Neutrophil (primary cell): Measurements from ENCODE around the gene PLXDC2.

Source experiments
- H3K27ac ChIP-seq: fragments of 200-600 bp; sonication (generic); 2 replicates; pipeline ENCODE4 v1.5.1; 2016; ENCODE audit warnings: mild to moderate bottlenecking, moderate library complexity
- H3K27me3 ChIP-seq: fragments of 200-600 bp; sonication (generic); 2 replicates; pipeline ENCODE4 v1.6.0; 2016; ENCODE audit warnings: mild to moderate bottlenecking
- H3K36me3 ChIP-seq: fragments of 200-600 bp; sonication (generic); 2 replicates; pipeline ENCODE4 v1.5.1; 2017
- H3K4me1 ChIP-seq, 2 experiments: fragments of 200-600 bp in 1 of 2; sonication (generic) in 1 of 2; 1 replicate in 1 of 2; 2 replicates in 1 of 2; pipeline versions ENCODE4 v1.5.1 to v1.6.1; 2013 to 2016; ENCODE audit warnings: low read depth in 1 of 2, low read length in 1 of 2, mild to moderate bottlenecking in 1 of 2, moderate library complexity in 1 of 2; ENCODE audit not compliant: control insufficient read depth in 1 of 2, insufficient read depth in 1 of 2
- H3K4me3 ChIP-seq, 2 experiments: fragments of 200-600 bp in 1 of 2; sonication (generic) in 1 of 2; 1 replicate in 1 of 2; 2 replicates in 1 of 2; pipeline ENCODE4 v1.5.1; 2013 to 2016; ENCODE audit warnings: low read depth in 1 of 2, low read length in 1 of 2, mild to moderate bottlenecking in 1 of 2, moderate library complexity in 1 of 2
- H3K9me3 ChIP-seq: fragments of 200-600 bp; sonication (generic); 2 replicates; pipeline ENCODE4 v1.5.1; 2016
- TF ChIP-seq, protein P1 (sequence below): fragments of 200-600 bp; sonication (generic); IDR thresholded peaks from 2 replicates; pipeline ENCODE4 v1.5.1; 2016; ENCODE audit warnings: antibody characterized with exemption

Gene PLXDC2

GRCh38 chr10:19857876-19858275, 41.6 kb downstream of the PLXDC2 start:
- no peaks in the 10 kb centered on the region for H3K9me3 ChIP-seq
- TF ChIP-seq, protein P1, sequence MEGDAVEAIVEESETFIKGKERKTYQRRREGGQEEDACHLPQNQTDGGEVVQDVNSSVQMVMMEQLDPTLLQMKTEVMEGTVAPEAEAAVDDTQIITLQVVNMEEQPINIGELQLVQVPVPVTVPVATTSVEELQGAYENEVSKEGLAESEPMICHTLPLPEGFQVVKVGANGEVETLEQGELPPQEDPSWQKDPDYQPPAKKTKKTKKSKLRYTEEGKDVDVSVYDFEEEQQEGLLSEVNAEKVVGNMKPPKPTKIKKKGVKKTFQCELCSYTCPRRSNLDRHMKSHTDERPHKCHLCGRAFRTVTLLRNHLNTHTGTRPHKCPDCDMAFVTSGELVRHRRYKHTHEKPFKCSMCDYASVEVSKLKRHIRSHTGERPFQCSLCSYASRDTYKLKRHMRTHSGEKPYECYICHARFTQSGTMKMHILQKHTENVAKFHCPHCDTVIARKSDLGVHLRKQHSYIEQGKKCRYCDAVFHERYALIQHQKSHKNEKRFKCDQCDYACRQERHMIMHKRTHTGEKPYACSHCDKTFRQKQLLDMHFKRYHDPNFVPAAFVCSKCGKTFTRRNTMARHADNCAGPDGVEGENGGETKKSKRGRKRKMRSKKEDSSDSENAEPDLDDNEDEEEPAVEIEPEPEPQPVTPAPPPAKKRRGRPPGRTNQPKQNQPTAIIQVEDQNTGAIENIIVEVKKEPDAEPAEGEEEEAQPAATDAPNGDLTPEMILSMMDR, result no peak

GRCh38 chr10:19860107-19860506, 43.9 kb downstream of the PLXDC2 start:
- Histone ChIP-seq H3K27me3 (no peaks in the 10 kb centered on the region), H3K36me3 (no peaks in the 10 kb centered on the region), H3K4me1 (no peaks in the 10 kb centered on the region), H3K27ac (no peak overlapping the region), H3K9me3 (no peaks in the 10 kb centered on the region), H3K4me3 (no peak overlapping the region)
- TF ChIP-seq, protein P1, result no peak

More at GRCh38 chr10:19857876-19858275, 41.6 kb downstream of the PLXDC2 start:
- Histone ChIP-seq H3K27me3 (no peaks in the 10 kb centered on the region), H3K4me1 (no peaks in the 10 kb centered on the region), H3K36me3 (no peaks in the 10 kb centered on the region), H3K27ac (no peak overlapping the region), H3K4me3 (no peak overlapping the region)

- Histone ChIP-seq H3K36me3 (no peaks in the 10 kb centered on the region), H3K9me3 (no peaks in the 10 kb centered on the region), H3K27ac (no peak overlapping the region), H3K4me1 (no peaks in the 10 kb centered on the region), H3K27me3 (no peaks in the 10 kb centered on the region), H3K4me3 (no peak overlapping the region)
- TF ChIP-seq, protein P1, result no peak
These were observed 46.7 kb downstream of the PLXDC2 start for GRCh38 chr10:19862811-19863515.

- Histone ChIP-seq H3K36me3 (no peaks in the 10 kb centered on the region), H3K4me3 (no peak overlapping the region), H3K9me3 (no peaks in the 10 kb centered on the region), H3K4me1 (no peaks in the 10 kb centered on the region), H3K27ac (no peak overlapping the region), H3K27me3 (no peaks in the 10 kb centered on the region)
- TF ChIP-seq, protein P1, result no peak
These were observed 49.4 kb downstream of the PLXDC2 start for GRCh38 chr10:19865676-19866075.

DNA sequence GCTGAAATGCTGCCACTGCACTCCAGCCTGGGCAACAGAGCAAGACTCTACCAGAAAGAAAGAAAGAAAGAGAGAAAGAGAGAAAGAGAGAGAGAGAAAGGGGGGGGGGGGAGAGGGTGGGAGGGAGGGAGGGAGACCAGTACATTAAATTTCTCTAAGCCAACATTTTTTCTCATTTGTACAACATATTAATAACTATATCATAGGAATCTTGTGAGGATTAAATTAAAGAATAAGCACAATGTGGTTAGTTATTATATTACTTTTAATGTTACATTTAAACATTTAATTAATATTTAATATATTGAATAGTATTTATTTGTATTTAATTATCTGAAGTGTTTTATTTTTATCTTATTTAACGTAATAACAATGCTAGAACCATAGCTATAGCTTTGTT, 53.1 kb downstream of the PLXDC2 start:
- no peaks in the 10 kb centered on the region for H3K4me1 ChIP-seq
- no peaks in the 10 kb centered on the region for H3K9me3 ChIP-seq
- TF ChIP-seq, protein P1, result no peak
- no peaks in the 10 kb centered on the region for H3K27me3 ChIP-seq
- H3K4me3 ChIP-seq, result no peak overlapping the region
- no peak overlapping the region for H3K27ac ChIP-seq
- H3K36me3 ChIP-seq, result no peaks in the 10 kb centered on the region
